Activated T-helper 1 cell treated with Interleukin-2 at 50 U/mL for 16 hours (primary cell): ENCODE results near the gene GUCY2C.

Source experiments
- DNase-seq: peaks from one replicate; pipeline ENCODE4 v3.0.0-alpha.2; 2020; ENCODE audit warnings: low read depth

The GUCY2C gene

DNA sequence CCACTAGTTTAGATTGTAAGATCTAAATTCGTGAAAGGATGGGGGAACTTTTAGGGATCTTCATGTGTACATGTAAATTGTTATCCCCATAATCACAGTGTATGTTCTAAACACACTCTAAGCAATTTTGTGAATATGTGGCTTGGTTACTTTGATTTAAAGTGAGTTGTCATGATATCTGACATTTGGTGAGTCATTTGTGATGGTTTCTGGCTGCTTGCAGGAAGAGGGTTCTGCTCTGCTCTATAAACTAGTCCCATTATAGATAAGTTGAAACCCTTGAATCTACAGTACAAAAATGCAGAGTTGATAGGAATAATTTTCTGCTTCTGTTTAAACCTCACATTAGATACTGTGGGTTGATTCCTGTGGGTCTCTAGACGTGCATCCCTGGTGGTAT is 14.8 kb downstream of the GUCY2C start:
- no peak for DNase-seq

DNA sequence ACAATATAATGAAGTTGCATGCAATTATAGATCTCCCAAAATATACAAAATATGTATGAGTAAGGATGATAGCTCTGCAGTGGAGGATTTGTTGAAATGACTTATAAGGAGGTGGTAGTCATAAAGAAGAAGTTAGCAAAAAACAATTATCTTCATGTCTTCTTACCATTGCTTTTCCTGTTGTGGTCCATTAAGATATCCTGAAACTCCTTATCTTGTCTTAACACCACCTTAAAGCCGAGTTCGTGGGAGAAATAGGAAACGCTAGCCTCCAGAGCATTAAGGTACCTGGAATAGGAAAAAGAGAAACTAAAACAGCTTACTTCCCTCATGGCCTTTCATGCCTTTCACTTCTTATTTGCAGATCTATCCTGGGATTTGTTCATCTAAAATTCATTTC is 15.2 kb downstream of the GUCY2C start:
- no peak for DNase-seq

DNA sequence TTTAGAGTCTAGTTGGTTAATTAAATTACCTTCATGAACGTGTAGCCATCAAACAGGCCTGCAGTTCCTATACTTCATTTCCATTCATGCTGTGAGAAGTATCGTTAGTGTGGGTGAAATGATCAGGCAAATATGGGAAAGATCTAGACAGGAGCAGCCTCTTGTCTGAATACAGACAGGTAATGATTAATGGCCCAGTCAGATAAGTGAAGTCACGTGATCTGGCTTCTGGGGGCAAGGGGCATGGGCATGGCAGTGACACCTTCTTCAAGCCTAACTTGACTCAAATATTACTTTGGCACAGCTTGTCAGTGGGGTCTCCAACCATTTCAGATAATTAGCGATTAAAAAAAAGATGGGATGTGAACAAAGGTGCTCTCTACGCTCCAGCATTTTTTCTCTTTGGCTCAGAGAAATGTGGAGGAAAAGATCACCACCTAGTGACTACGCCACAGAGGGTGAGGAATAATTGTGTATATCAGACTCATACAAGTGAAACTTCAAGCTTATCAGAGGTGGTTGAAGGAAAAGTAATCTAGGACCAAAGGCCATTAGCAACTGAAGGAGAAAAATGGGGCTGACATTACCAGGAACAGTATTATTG is 17.8 kb downstream of the GUCY2C start:
- DNase-seq, result no peak

DNA sequence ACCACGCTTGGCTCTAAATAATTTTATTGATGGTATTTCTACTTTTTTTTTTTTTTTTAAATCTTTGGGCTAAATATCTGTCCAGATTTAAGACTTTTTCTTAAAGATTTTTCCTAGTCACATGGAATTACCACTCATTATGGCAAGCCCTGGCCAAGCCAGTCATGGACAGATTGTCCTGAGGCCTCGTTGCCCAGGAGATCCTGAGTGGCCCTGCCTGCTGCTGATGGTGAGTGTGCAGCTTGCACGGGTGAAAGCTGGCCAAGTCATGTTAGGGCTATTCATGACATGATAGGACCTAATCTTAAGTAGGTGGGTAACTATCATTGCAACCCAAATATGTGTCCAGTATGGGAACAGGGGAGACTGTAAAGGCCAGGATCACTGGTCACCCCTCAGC is 27.8 kb downstream of the GUCY2C start:
- DNase-seq, result no peak

DNA sequence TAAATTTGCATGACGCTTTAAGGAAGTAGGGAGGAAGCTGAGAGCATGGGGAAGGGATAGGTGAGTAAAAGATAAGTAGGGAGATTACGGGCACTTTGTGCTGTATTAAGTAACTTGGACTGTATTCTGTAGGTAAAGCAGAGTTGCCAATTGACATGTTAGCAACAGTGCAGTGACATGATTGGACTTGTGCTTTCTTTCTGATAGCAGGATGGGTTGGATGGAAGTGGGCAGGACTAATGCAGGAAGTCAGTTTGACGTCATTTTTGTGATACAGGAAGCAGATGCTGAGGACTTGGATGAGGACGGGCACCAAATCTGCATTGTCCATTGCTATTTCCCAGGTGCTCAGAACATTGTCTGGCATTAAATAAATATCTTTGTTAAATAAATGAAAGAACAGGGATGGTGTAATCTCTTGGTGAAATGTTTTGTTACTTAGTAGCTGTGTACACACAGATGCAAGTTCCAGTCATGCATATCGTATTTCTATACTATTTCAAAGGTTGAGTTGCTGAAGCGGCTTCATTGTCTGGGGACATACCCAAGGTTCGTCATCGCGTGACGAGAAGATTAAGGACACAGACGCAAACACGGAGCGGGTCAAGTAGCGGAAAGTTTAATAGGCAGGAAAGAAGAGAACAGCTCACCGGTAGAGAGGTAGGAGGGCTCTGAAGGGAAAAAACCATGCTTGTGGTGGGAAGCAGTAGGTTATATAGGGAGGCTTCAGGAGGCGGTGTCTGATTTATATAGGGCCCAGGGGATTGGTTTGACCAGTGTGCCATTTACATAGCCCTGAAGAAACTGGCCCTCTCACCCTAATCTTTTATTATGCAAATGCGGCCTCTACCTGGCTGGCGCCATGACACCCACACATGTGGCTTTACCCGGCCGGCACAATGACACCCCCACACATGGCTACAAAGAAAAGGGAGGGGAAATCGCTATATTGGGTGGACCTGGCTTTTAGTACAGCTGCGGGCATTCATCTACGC is 30.7 kb downstream of the GUCY2C start:
- DNase-seq, result no peak

DNA sequence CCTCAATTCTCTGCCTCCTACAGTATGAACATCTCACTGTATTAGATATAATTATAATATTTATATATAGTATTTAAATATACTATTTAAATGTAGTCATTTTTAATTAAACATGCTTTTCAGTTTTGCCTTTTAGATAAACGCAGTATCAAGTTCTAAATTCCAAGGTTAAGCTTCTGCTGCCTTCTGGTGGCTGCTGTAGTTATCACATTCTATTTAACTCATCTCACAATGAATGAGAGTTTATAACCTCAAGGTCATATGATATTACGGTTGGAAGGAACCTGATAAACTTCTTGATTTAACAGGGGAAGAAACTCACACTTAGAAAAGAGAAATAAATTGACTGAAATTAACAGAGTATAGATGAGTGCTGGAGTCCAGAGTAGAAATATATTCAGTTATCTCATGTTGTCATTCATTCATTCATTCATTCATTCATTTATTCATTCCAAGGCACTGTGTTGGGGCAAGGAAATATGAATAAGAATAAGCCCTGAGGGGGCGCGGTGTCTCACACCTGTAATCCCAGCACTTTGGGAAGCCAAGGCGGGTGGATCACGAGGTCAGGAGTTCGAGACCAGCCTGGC is 31.9 kb downstream of the GUCY2C start:
- no peak for DNase-seq

DNA sequence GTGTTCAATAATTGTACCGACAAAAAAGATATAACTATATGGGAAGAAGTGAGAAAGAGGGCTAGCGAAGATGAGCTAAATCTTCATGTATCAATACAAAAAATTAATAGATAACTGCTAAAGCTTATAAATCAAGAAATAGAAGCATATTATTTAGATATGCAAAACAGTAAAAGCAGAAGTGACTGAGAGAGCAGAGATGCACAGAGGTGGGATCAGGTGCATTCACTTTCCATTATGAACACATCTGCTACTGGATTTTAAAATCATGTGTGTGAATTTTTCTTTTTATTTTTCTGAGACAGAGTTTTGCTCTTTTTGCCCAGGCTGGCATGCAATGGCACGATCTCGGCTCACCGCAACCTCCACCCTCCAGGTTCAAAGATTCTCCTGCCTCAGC is 33.4 kb downstream of the GUCY2C start:
- no peak for DNase-seq

DNA sequence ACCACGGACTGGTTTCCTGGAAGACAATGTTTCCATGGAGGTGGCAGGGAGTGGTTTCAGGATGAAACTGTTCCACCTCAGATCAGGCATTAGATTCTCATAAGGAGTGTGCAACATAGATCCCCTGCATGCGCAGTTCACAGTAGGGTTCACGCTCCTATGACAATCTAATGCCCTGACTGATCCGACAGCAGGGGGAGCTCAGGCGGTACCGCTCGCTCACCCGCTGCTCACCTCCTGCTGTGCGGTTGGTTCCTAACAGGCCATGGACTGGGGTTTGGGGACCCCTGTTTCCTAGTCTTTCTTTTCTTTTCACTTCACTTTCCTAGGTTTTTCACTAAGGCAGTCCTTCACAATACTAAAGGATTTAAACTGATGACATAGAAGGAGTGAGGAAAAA is 39.6 kb downstream of the GUCY2C start:
- DNase-seq, result no peak

DNA sequence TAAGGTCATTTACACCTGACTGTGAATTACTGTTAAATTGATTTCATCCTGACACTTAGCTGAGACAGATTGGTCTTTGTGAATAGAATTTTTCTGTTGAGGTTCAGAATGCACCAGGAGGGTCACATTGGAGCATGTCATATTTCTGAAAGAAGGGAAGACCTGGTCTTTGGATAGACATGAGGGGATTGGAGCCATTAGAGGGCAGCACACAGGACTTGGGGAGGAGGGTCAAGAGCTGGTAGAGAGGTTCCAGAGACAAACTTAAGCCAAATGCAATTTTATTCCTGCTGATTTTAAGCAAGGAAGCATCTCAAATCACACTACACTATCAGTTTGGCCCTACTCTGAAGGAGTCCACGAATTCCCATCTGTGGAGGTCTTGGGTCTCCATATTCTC is 41.1 kb downstream of the GUCY2C start:
- no peak for DNase-seq

DNA sequence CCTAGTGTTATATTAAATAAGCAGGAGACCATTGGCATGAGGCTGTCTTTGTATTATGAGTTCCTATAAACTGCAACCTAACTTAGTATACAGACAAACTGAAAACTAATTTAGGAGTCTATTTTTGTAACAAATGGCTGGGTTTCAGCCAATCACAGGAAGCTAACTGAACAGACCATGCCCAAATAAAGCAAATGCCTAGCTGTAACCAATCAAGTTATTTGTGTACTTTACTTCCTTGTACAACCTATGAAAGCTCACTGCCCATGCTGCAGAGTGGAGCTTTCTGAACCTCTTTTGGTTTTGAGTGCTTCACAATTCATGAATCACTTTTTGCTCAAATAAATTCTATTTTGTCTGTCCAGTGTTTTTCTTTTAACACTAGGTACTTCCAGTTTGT is 41.6 kb downstream of the GUCY2C start:
- no peak for DNase-seq

DNA sequence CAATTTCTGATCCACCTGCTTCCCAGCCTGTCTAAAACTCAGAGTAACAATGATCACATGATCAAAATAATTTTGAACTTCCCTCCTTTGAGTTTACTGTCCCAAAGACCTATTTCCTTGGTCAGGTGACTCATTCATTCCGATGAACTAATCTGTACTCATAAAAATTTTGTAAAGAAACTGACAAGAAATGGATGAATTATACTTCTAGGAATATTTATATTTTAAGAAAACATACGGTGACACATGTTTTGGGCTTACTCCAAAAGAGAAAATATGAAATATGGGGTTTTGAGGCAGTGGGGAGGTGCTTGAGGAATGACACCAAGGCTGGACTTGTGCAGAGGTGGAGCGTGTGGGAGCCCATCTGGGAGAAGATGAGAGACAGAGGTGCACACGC is 42.0 kb downstream of the GUCY2C start:
- no peak for DNase-seq

DNA sequence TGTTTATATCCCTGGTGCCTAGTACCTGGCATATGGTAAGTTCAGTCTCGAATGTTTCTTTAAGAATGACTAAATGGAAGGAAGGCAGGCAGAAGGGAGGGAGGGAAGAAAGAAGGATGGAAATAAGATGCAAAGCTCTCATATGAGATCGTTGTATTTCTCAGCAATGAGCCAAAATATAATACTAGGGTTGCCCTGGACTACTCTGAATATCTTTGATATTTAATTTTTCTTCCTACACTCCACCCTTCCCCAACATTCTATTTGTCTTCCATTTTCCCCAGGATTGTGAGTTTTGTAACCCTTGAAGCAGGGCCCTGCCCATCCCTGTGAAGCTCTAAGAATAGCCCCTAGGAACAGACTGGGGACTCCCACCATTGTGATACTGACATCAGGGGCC is 43.9 kb downstream of the GUCY2C start:
- no peak for DNase-seq

DNA sequence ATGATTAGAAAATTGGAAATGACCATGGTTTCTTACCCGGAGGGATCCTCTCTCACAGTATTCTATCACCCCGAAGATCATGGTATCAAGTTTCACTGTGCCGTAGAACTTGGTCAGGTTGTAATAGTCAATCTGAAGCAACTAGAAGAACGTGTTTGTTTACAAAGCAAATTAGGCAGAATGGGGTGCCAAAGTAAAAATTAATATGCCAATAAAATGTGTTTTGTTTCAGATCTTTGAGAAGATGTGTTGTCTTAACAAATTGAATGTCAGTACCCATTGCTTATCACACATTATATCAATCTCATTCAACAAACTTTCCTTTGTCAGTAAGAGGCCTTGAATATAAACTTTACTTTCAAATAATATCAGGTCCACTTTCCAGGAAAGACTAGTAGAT is 45.0 kb downstream of the GUCY2C start:
- DNase-seq, result no peak

DNA sequence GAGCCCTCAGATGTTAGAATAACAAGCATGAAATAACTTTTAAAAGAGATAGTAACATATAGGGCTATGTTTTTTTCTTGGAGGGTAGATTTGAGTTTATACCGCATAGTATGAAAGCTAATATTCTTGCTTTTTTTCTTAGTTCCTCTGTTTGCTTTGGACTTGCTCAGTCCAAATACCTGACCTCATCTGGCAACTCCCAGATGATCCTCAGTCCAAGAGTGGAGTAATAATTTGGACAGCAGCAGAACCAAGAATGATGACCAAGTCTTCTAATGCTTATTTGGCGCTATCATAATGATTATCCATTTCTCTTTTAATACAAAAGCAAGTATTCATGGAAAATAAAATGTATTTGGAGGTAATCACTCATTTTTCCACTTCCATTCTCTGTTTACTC is 45.6 kb downstream of the GUCY2C start:
- no peak for DNase-seq

DNA sequence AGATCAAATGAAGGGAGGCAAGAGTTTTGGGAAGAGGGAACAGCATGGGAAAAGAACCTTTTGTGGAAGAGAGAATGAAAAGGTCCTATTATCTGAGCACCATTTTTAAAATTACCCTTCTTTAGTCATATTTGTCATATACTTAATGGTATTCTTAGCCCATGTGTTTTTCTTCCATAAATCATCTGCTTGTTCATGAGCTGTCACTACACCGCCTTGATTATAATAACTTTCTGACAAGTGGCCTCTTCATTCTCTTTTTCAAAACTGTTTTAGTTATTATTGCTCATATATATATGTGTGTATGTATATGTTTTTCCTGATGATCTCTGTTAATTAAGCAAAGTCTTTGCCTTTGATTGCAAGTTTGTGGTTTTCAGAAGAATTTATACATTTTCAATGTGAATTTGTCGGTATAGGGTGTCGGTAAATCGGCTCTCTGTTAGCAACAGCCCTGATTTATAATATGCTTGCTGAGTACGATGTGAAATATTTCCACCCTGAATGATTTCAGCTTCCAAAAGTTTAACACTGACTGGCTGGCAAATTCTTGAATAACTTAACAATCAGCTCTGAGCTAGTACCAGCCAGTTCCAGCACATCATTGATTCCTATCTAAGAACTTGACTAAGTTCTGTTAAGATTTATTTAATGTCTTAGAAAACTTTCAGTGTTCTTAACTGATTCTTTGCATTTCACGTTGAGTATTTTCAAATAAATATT is 49.2 kb downstream of the GUCY2C start:
- DNase-seq, result no peak

DNA sequence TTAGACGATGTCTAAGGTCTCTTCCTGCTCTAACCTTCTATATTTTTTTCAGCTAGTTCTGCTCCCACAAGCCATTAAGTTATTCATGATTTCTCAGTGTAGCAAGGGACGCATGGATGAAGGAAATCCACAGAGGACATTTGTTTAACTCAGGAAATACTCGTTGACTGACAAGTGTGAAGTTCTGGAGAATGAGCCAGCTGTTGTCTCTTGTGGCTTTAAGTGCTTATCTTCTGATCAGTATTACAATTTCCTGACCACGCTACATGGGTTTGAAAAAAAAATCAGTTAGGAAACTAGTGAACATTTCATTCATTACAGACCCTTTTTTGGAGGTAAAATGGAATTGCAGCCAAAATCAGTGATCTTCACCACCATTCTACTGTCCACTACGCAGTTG is 53.1 kb downstream of the GUCY2C start:
- DNase-seq, result no peak

DNA sequence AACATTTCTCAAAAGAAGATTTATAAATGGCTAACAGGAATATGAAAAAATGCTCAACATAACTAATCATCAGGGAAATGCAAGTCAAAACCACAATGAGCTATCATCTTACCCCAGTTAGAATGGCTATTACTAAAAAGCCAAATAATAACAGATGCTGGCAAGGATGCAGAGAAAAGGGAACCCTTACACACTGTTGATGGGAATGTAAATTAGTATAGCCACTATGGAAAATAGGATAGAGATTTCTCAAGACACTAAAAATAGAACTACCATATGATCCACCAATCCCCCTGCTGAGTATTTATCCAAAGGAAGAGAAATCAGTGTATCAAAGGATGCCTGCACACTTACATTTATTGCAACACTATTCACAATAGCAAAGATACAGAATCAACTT is 58.3 kb downstream of the GUCY2C start:
- no peak for DNase-seq

DNA sequence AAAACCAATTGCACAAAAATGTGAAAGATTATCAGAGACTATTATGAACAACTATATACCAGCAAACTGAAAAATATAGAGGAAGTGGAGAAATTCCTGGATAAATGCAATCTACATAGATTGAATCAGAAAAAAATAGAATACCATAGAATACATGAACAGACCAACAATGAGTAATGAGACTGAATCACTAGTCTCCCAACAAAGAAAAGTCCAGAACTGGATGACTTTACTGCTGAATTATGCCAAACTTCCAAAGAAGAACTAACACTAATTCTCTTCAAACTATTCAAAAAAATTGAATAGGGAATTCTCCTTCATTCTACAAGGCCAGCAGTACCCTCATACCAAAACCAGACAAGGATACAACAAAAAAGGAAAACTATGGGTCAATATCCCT is 60.6 kb downstream of the GUCY2C start:
- no peak for DNase-seq

DNA sequence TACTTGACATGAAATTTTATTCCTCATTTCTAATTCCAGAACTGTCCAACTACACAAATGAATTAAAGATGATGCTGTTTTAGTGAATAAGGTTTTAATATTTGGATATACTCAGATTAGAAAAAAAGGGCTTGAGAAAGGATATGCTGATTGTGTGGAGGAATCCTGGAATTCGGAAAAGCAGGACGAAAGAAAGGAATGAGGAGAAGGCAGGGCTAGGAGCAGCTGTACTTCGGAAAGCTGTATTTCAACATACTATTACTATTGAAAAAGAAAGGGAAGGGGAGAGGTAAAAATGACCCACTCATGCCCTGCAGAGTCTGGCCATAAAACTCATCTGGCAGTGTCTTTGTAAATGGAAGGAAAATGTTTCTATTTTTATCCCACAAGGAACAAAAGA is 65.6 kb downstream of the GUCY2C start:
- DNase-seq, result no peak

DNA sequence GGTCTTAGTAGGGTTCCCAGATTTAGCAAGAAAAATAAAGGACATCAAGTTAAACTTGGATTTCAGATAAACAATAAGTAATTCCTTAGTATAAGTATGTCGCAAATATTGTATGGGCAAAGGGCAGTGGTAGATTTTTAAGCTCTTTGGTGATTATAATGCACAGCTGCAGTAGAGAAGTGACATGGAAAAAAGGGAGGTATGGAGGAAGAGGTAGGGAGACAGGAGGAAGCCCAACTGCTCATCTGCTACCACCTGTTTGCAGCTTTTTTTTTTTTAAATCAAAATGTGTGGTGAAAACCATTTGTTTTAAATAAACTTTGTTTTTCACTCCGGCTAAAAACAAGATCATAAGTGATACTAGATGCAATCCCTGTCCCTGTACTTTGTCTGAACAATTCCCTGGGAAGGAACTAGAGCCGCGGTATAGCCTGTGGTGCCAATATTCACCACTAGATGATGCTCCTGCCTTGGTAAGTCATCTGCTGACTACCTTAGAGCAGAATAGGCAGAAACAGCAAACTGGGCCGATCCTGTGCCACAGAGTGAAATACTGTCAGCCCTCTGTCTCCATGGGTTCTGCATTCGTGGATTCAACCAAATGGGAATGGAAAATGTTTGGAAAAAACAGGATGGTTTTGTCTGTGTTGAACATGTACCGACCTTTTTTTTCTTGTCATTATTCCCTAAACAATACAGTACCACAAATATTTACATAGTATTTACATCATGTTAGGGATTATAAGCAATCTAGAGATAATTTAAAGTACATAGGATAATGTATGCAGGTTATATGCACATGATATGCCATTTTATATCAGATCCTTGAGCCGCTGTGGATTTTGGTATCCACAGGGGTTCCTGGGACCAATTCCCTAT is 66.3 kb downstream of the GUCY2C start:
- DNase-seq, result peak; percentile 13

DNA sequence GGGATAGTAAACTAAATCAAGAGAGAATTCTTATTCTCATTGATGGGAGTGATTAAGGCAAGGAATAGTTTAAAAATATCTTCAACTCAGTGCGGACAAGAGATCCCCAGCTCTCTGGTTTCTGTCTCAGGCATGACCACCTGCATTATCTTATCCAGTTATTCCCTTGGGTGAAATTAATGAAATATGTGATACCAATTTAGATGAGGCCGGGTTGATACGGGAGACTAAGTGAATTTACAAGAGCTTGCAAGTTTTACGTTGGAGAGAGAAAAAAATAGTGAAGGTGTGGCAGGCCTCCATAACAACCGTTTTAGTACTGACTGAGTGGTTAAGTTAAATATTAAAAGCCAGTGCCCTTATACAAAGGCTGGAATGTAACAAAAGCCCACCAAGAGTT is 67.6 kb downstream of the GUCY2C start:
- DNase-seq, result no peak

DNA sequence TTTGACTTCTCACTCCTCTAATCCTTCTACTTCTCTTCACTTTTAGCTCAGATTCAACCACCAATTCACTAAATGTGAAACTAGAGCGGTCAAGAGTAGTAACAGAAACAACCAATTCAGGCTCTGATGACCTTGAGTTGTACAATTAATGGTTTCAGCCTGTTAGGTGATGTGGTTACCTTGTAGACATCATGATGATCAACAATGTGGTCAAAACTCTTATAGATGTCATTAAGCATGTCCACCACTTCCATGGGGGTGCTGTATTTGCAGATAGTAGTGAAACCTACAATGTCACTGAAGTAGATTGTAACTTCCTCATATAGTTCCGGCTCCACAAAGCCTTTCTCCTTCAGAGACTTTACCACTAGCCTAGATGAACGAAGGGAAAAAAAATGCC is 74.6 kb downstream of the GUCY2C start:
- no peak for DNase-seq
